GM12878 (cell line): ENCODE data around the gene MYO3B. TPM values are rescaled to one million over a fixed set of nuclear protein-coding genes. Genes with fewer than 3 reads are reported as not detected.

Experiments
- ATAC-seq: fragments of 200-7000 bp; cut with Tn5 transposase; 3 replicates; pipeline ENCODE4 v1.9.1; 2020; ENCODE audit warnings: mild to moderate bottlenecking, moderate library complexity
- BruUV-seq: library from RNA; stranded (reverse); fragments of 400-500 nt; replicated peaks from 2 replicates; lab custom pipeline; 2021; lab: Mats Ljungman, UMichigan
- CTCF ChIA-PET: fragments of 300-600 bp; sonication (Branson Sonifier 250); formaldehyde crosslinking; extraction: SDS; loops from one replicate; lab custom pipeline; 2021; ENCODE audit warnings: inconsistent platforms; lab: Yijun Ruan, JAX
- POLR2A ChIA-PET: fragments of 350-600 bp; formaldehyde crosslinking; extraction: SDS; loops from one replicate; lab custom pipeline; 2021; ENCODE audit warnings: inconsistent platforms; lab: Charles Lee
- RAD21 ChIA-PET: fragments of 300-600 bp; sonication (Branson Sonifier 250); formaldehyde crosslinking; loops from one replicate; lab custom pipeline; 2023; ENCODE audit warnings: antibody characterized with exemption; ENCODE audit not compliant: unreplicated experiment; lab: Charles Lee
- SMC1A ChIA-PET: fragments of 300-600 bp; sonication (Branson Sonifier 250); formaldehyde crosslinking; loops from one replicate; lab custom pipeline; 2023; ENCODE audit not compliant: unreplicated experiment, uncharacterized antibody; lab: Charles Lee
- DNase-seq: peaks from one replicate; pipeline ENCODE4 v3.0.0-alpha.2; 2011; ENCODE audit warnings: low read depth, low spot score
- FAIRE-seq: peaks from 3 replicates; lab custom pipeline; 2011; peaks lifted over from hg19 to GRCh38; lab: Jason Lieb, UNC
- H2AFZ ChIP-seq: 2 replicates; pipeline ENCODE4 v1.6.0; 2011; ENCODE audit warnings: low read depth, low read length, control low read depth; ENCODE audit not compliant: control insufficient read depth
- H3K27ac ChIP-seq: 2 replicates; pipeline ENCODE4 v1.5.1; 2011; ENCODE audit warnings: control low read depth; ENCODE audit not compliant: control insufficient read depth, insufficient read depth
- H3K27me3 ChIP-seq, 2 experiments: replicated peaks in 1 of 2; 2 replicates each; pipeline versions ENCODE4 v1.6.0 to v1.6.1; 2011; ENCODE audit warnings: low read length in 1 of 2; ENCODE audit not compliant: control insufficient read depth in 2 of 2, insufficient read depth in 2 of 2
- H3K36me3 ChIP-seq, 2 experiments: 2 replicates each; pipeline ENCODE4 v1.5.1; 2011; ENCODE audit warnings: low read length in 1 of 2; ENCODE audit not compliant: control insufficient read depth in 2 of 2, insufficient read depth in 2 of 2
- H3K4me1 ChIP-seq: 2 replicates; pipeline ENCODE4 v1.6.1; 2011; ENCODE audit warnings: mild to moderate bottlenecking, low read length, moderate library complexity, mixed read lengths; ENCODE audit not compliant: control insufficient read depth, insufficient read depth
- H3K4me2 ChIP-seq: 2 replicates; pipeline ENCODE4 v1.6.0; 2011; ENCODE audit warnings: control low read depth; ENCODE audit not compliant: control insufficient read depth, insufficient read depth
- H3K4me3 ChIP-seq: fragments of 200-600 bp; sonication (generic); 2 replicates; pipeline ENCODE4 v1.5.1; 2016
- H3K79me2 ChIP-seq: 2 replicates; pipeline ENCODE4 v1.6.0; 2011; ENCODE audit warnings: low read length; ENCODE audit not compliant: control insufficient read depth, insufficient read depth
- H3K9ac ChIP-seq: 2 replicates; pipeline ENCODE4 v1.8.0; 2011; ENCODE audit warnings: low read length, control low read depth, mixed read lengths; ENCODE audit not compliant: control insufficient read depth, insufficient read depth
- H3K9me3 ChIP-seq: replicated peaks from 3 replicates; pipeline ENCODE4 v1.5.1; 2011; ENCODE audit warnings: mild to moderate bottlenecking, low read length; ENCODE audit not compliant: control insufficient read depth, insufficient read depth
- H4K20me1 ChIP-seq: 2 replicates; pipeline ENCODE4 v1.6.0; 2011; ENCODE audit not compliant: control insufficient read depth, insufficient read depth
- BCLAF1 ChIP-seq: fragments of 450-650 bp; IDR thresholded peaks from 2 replicates; pipeline ENCODE4 v1.6.1; 2017; ENCODE audit warnings: antibody characterized with exemption, mild to moderate bottlenecking, moderate library complexity
- BMI1 ChIP-seq: fragments of 450-650 bp; IDR thresholded peaks from 2 replicates; pipeline ENCODE4 v1.6.1; 2016; ENCODE audit warnings: mild to moderate bottlenecking, moderate library complexity, borderline replicate concordance
- CEBPZ ChIP-seq: fragments of 150-350 bp; IDR thresholded peaks from 2 replicates; pipeline ENCODE4 v1.6.1; 2016; ENCODE audit warnings: low read depth, low read length
- FOXM1 ChIP-seq: IDR thresholded peaks from 2 replicates; pipeline ENCODE4 v1.6.1; 2012; ENCODE audit warnings: low read depth, mild to moderate bottlenecking, inconsistent platforms, low read length, moderate library complexity
- IRF5 ChIP-seq: fragments of 450-650 bp; IDR thresholded peaks from 2 replicates; pipeline ENCODE4 v1.6.1; 2017; ENCODE audit warnings: borderline replicate concordance
- MEF2A ChIP-seq: IDR thresholded peaks from 2 replicates; pipeline ENCODE4 v1.6.1; 2011; ENCODE audit warnings: low read depth, mild to moderate bottlenecking, low read length, moderate library complexity; ENCODE audit not compliant: insufficient read depth
- SKIL ChIP-seq: fragments of 450-650 bp; IDR thresholded peaks from 2 replicates; pipeline ENCODE4 v1.6.1; 2017; ENCODE audit warnings: mild to moderate bottlenecking, low read depth, inconsistent platforms; ENCODE audit not compliant: poor library complexity, severe bottlenecking
- WGBS: methylation state at CpG from one replicate; pipeline ENCODE4 v1.1.6; 2016; ENCODE audit warnings: low lambda C conversion rate; ENCODE audit not compliant: insufficient replicate concordance, insufficient coverage; ENCODE audit errors: missing lambda C conversion rate; 5-methylcytosine and 5-hydroxymethylcytosine counted together
- in situ Hi-C: fragments of 300-500 bp; cut with MboI; formaldehyde crosslinking; loops from 9 replicates; pipeline ENCODE4 v1.14.3; 2018; ENCODE audit warnings: mixed read lengths
- intact Hi-C: fragments of 100-400 bp; cut with micrococcal nuclease; formaldehyde crosslinking; loops from one replicate; pipeline ENCODE4 v1.14.2; 2022; ENCODE audit not compliant: unreplicated experiment
- polyA plus RNA-seq, 11 experiments: library from polyadenylated mRNA; depleted of rRNA in 4 of 11; unstranded in 6 of 11; stranded (reverse) in 5 of 11; fragments of >200 nt; fragmentation: Nextera tagmentation in 4 of 11; fragmentation: Illumina TruSeq in 1 of 11; extraction: Ambion mirVana in 4 of 11; extraction: Trizol in 1 of 11; gene quantifications; 1 replicate in 1 of 11; 2 replicates in 10 of 11; pipeline versions ENCODE4 v1.2.1 to v1.2.3, GENCODE V29; 2011 to 2016; ENCODE audit warnings: inconsistent platforms in 2 of 11, missing spikeins in 2 of 11, low read depth in 1 of 11
- total RNA-seq, 4 experiments: library from RNA; depleted of rRNA in 3 of 4; stranded (reverse); fragments of >200 nt in 3 of 4; fragmentation: Illumina TruSeq in 1 of 4; extraction: Trizol in 1 of 4; gene quantifications; 2 replicates each; pipeline versions ENCODE4 v1.2.1 to v1.2.3, GENCODE V29; 2013 to 2021

MYO3B gene
- total and polyA plus RNA-seq, 10 of the 15 experiments (the other 5 are each of a cell fraction or from before 2014, with no cell fraction given), result 1.1 to 7.1 (median 2.1) TPM

- no peak for TF ChIP-seq CEBPZ
- TF ChIP-seq SKIL, result no peak
- TF ChIP-seq, all 136 proteins: peak for 0
Observed at GRCh38 chr2:170505631-170506275, 327.8 kb downstream of the MYO3B start (continued).

GRCh38 chr2:170509452-170510193 lies 331.7 kb downstream of the MYO3B start:
- ChIA-PET CTCF (interaction anchor here (0.7 to 1.6 kb wide), 9 partner anchors 9 to 186 kb away, joined by 3 to 7 read pairs (median 4); no protein-coding TSS in a partner anchor), SMC1A (interaction anchor here (0.7 to 11.5 kb wide), 13 partner anchors 9 to 260 kb away, joined by 3 to 203 read pairs (median 4); no protein-coding TSS in a partner anchor), POLR2A (interaction anchor here (0.8 to 3.4 kb wide), 2 partner anchors 9 to 11 kb away, joined by 4 to 11 read pairs; no protein-coding TSS in a partner anchor), RAD21 (interaction anchor here (0.7 to 4.4 kb wide), 15 partner anchors 10 to 353 kb away, joined by 3 to 26 read pairs (median 6); partner anchors contain the start of gene ERICH2)
- DNase-seq (peak; percentile 27), FAIRE-seq (peak; percentile 84), ATAC-seq (peak; percentile 81)
- BruUV-seq, result no TSS peak
- WGBS, result 7% methylated on average over 8 of the region's 8 CpGs
- Histone ChIP-seq H3K9me3 (no peaks in the 10 kb centered on the region), H3K79me2 (no peaks in the 10 kb centered on the region), H4K20me1 (no peaks in the 10 kb centered on the region), H3K36me3 (no peaks in the 10 kb centered on the region), H3K27me3 (no peaks in the 10 kb centered on the region), H3K4me1 (peaks cover 15% of the 10 kb centered on the region), H2AFZ (no peak overlapping the region), H3K4me3 (no peak overlapping the region), H3K4me2 (peak overlapping the region; percentile 13; the same call in 1 of the 2 replicates), H3K9ac (no peak overlapping the region), H3K27ac (no peak overlapping the region)
- intact Hi-C loops (loop anchor here (5.0 kb wide), 1 partner anchor 102 kb away; no protein-coding TSS in a partner anchor), in situ Hi-C loops (no loop called here)
- no peak for TF ChIP-seq MEF2A
- TF ChIP-seq IRF5, result no peak
- TF ChIP-seq BCLAF1, result no peak
- peak; percentile 87 for TF ChIP-seq FOXM1
- TF ChIP-seq BMI1, result no peak
